ENCODE results near the gene SLC24A3.

GRCh38 chr20:19670829-19671228 is 458.4 kb downstream of the SLC24A3 start:
- TF ChIP-seq, protein P1, sequence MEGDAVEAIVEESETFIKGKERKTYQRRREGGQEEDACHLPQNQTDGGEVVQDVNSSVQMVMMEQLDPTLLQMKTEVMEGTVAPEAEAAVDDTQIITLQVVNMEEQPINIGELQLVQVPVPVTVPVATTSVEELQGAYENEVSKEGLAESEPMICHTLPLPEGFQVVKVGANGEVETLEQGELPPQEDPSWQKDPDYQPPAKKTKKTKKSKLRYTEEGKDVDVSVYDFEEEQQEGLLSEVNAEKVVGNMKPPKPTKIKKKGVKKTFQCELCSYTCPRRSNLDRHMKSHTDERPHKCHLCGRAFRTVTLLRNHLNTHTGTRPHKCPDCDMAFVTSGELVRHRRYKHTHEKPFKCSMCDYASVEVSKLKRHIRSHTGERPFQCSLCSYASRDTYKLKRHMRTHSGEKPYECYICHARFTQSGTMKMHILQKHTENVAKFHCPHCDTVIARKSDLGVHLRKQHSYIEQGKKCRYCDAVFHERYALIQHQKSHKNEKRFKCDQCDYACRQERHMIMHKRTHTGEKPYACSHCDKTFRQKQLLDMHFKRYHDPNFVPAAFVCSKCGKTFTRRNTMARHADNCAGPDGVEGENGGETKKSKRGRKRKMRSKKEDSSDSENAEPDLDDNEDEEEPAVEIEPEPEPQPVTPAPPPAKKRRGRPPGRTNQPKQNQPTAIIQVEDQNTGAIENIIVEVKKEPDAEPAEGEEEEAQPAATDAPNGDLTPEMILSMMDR (IDR thresholded peaks at IDR 0.05): no peak
- TF ChIP-seq POLR2AphosphoS5 (IDR thresholded peaks at IDR 0.05; ENCODE audit: low read depth, low read length): no peak

All from Panc1 (cell line).